Stimulated activated naive B cell treated with anti-CD40 and anti-IgM and Interleukin-4, amounts not matched to agents 10 μg/mL and 1 μg/mL and 100 μg/mL, for 72 hours (primary cell): ENCODE measurements around the gene GOLGA2.
A peak's percentile ranks its signal among the peaks of the same experiment; 100 is the strongest.

Experiments used
- ATAC-seq, 2 donors: fragments of 150-1000 bp; cut with Tn5 transposase; replicated peaks; 2 replicates each; pipeline ENCODE4 v1.10.0; 2021; ENCODE audit warnings: moderate library complexity in 1 of 2
- DNase-seq: peaks from one replicate; pipeline ENCODE4 v3.0.0; 2021
- H3K27ac Mint-ChIP-seq: one replicate; pipeline ENCODE4 v1.8.0; 2022; ENCODE audit warnings: mild to moderate bottlenecking, mixed read lengths
- H3K27me3 Mint-ChIP-seq, 2 donors: one replicate each; pipeline ENCODE4 v1.8.0; 2022; ENCODE audit warnings: mixed read lengths in 2 of 2
- H3K36me3 Mint-ChIP-seq, 2 donors: one replicate each; pipeline ENCODE4 v1.8.0; 2022; ENCODE audit warnings: mixed read lengths in 2 of 2, mild to moderate bottlenecking in 1 of 2
- H3K4me1 Mint-ChIP-seq, 2 donors: one replicate each; pipeline ENCODE4 v1.8.0; 2022; ENCODE audit warnings: mixed read lengths in 2 of 2, mild to moderate bottlenecking in 1 of 2
- H3K4me3 Mint-ChIP-seq, 2 donors: one replicate each; pipeline ENCODE4 v1.8.0; 2022; ENCODE audit warnings: mild to moderate bottlenecking in 2 of 2, mixed read lengths in 2 of 2, moderate library complexity in 1 of 2
- H3K9me3 Mint-ChIP-seq, 2 donors: one replicate each; pipeline ENCODE4 v1.8.0; 2022; ENCODE audit warnings: mixed read lengths in 2 of 2, mild to moderate bottlenecking in 1 of 2

GOLGA2 gene

GRCh38 chr9:128213746-128214497, 61.9 kb downstream of the GOLGA2 start:
- Mint-ChIP-seq H3K27ac (no peak overlapping the region), H3K4me1 (peaks cover 9 to 11% of the 10 kb centered on the region in 2 donors), H3K9me3 (no peaks in the 10 kb centered on the region), H3K4me3 (no peak overlapping the region), H3K27me3 (peaks cover 22 to 23% of the 10 kb centered on the region in 2 donors), H3K36me3 (no peaks in the 10 kb centered on the region)
- no peak for ATAC-seq
- DNase-seq = no peak

DNA sequence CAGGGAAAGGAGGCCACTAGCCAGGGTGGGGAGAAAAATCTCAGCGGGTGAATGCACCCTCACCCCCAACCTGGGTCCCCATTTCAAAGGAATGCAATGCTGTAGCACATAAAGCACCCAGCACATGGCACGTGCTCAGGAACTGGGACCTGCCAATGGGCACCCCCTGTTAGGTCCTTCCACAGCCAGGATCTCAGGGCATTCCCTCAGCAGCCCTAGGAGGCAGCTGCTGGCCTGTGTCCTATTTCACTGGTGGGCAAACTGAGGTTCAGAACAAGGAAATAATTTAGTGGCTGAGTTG, 63.9 kb downstream of the GOLGA2 start:
- H3K27me3 Mint-ChIP-seq = peaks cover 31 to 32% of the 10 kb centered on the region in 2 donors
- ATAC-seq (no peak), DNase-seq (no peak)
- no peak overlapping the region for H3K4me3 Mint-ChIP-seq
- no peaks in the 10 kb centered on the region for H3K36me3 Mint-ChIP-seq
- no peak overlapping the region for H3K27ac Mint-ChIP-seq
- H3K9me3 Mint-ChIP-seq = no peaks in the 10 kb centered on the region
- H3K4me1 Mint-ChIP-seq = peaks cover 0 to 2% of the 10 kb centered on the region in 2 donors

DNA sequence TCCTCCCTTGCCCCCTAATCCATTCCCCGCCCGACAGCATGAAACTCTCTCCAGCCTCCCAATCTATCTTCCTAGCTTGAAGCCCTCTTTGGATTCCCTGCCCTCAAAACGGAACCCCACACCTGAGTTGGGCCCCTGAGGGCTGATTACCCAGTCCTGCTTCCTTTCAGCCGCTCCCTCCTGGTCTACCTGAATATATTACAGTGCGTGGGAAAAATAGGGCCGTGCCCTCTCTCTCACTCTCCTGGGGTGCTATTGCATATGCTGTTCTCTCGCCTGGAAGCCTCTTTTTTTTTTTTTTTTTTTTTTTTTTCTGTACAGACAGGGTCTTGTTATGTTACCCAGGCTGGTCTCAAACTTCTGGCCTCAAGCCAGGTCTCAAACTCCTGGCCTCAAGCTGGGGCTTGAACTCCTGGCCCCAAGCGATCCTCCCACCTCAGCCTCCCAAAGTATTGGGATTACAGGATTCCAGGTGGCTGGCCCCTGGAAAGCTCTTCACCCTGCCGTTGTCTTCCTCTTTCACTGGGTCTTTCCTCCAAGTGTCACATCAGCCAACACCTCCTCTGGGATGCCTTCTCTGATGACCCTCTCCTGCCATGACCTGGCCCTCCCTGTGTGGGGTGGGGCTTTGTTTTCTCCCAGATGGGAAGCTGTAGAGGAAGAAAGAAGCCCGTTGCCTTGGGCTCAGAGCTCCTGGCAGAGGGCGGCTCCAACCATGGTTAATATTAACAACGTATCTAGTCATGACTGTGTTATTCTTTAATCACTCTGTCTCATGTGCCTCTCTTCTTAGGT, 64.4 kb downstream of the GOLGA2 start:
- no peak overlapping the region for H3K4me3 Mint-ChIP-seq
- peaks cover 34 to 38% of the 10 kb centered on the region in 2 donors for H3K27me3 Mint-ChIP-seq

GRCh38 chr9:128208946-128209669, 66.7 kb downstream of the GOLGA2 start:
- Mint-ChIP-seq H3K4me1 (peaks cover 3 to 4% of the 10 kb centered on the region in 2 donors), H3K27me3 (peaks cover 43 to 58% of the 10 kb centered on the region in 2 donors), H3K9me3 (no peaks in the 10 kb centered on the region), H3K27ac (no peak overlapping the region), H3K4me3 (no peak overlapping the region), H3K36me3 (no peaks in the 10 kb centered on the region)
- no peak for ATAC-seq
- no peak for DNase-seq

More for the DNA sequence above, 64.4 kb downstream of the GOLGA2 start:
- peak overlapping the region; percentile 45 for H3K27ac Mint-ChIP-seq
- no peaks in the 10 kb centered on the region for H3K4me1 Mint-ChIP-seq
- H3K36me3 Mint-ChIP-seq = no peaks in the 10 kb centered on the region
- no peaks in the 10 kb centered on the region for H3K9me3 Mint-ChIP-seq
- no peak for DNase-seq
- no peak for ATAC-seq

- ATAC-seq = no peak
- peaks cover 3 to 9% of the 10 kb centered on the region in 2 donors for H3K4me1 Mint-ChIP-seq
- no peaks in the 10 kb centered on the region for H3K9me3 Mint-ChIP-seq
- H3K4me3 Mint-ChIP-seq = no peak overlapping the region
- DNase-seq = no peak
- H3K27ac Mint-ChIP-seq = no peak overlapping the region
- no peaks in the 10 kb centered on the region for H3K36me3 Mint-ChIP-seq
- peaks cover 37 to 54% of the 10 kb centered on the region in 2 donors for H3K27me3 Mint-ChIP-seq
Measured at GRCh38 chr9:128208386-128208785, 67.4 kb downstream of the GOLGA2 start.

DNA sequence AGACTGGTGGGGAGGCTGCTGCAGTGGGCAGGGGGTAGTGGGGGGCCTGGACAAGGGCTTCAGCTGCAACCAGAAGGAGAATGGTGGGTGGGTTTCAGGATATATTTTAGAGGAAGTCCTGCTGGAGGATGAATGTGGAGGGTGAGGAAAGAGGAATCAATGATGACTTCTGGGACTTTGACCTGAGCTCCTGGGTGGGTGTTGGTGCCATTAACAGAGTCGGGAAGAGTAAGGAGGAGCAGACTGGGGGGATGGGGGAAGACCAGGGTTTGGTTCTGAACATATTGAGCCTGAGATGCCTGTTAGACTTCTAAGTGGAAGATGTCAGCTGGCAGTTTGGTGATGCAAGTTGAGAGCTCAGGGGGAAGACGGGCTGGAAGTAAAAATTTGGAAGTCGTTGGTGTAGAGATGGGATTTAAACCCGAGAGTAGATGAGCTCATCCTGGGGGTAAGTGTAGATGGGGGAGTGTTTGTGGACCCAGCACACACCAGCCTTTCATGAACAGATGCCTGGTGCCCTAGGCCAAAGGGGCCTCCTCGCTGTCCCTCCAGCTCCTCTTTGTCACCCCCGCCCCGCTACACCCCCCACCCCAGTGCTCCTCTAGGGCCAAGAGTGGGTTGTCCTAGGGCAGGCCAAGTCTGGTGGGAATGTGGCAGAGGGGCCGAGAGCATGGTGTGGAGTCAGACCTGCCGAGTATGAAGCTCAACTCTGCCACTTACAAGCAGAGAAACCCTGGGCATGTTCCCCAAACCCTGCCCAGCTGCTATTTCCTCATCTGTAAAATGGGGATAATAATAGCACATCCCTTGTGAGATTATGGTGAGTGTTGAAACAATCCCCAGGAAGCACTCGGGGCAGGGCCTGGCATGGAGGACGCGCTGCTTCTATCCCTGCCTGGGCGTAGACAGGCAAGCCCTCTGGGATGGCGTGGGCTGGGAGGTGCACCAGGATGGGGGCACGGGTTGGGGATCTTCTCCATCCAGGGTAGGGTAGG, 68.6 kb downstream of the GOLGA2 start:
- no peak for ATAC-seq

GRCh38 chr9:128206484-128206883, 69.3 kb downstream of the GOLGA2 start:
- DNase-seq (no peak), ATAC-seq (no peak)
- H3K36me3 Mint-ChIP-seq = no peaks in the 10 kb centered on the region
- H3K4me3 Mint-ChIP-seq = no peak overlapping the region
- H3K27me3 Mint-ChIP-seq = peaks cover 27 to 43% of the 10 kb centered on the region in 2 donors
- no peaks in the 10 kb centered on the region for H3K9me3 Mint-ChIP-seq
- H3K27ac Mint-ChIP-seq = no peak overlapping the region
- H3K4me1 Mint-ChIP-seq = peaks cover 9 to 18% of the 10 kb centered on the region in 2 donors

More for the DNA sequence above, 68.6 kb downstream of the GOLGA2 start:
- DNase-seq = no peak
- H3K4me1 Mint-ChIP-seq = peaks cover 9 to 17% of the 10 kb centered on the region in 2 donors
- H3K36me3 Mint-ChIP-seq = no peaks in the 10 kb centered on the region
- peaks cover 34 to 45% of the 10 kb centered on the region in 2 donors for H3K27me3 Mint-ChIP-seq
- H3K9me3 Mint-ChIP-seq = no peaks in the 10 kb centered on the region
- no peak overlapping the region for H3K27ac Mint-ChIP-seq
- H3K4me3 Mint-ChIP-seq = no peak overlapping the region
